ENCODE data around the gene RNF157.
"Not testable (repeated sequence)": the region's sequence is repeated elsewhere in the genome, so short reads cannot be mapped to it uniquely, and the experiment has no call there.

RNF157 gene

GRCh38 chr17:76234354-76234679 lies 6.0 kb downstream of the RNF157 start:
- peak; percentile 11 for DNase-seq (ENCODE audit: low spot score)

- peak; percentile 22 for DNase-seq (ENCODE audit: low spot score)
Observed at GRCh38 chr17:76233588-76234353, 6.5 kb downstream of the RNF157 start.

GRCh38 chr17:76232342-76232741 lies 8.0 kb downstream of the RNF157 start:
- no peak for DNase-seq (ENCODE audit: low spot score)

GRCh38 chr17:76226749-76227148 lies 13.5 kb downstream of the RNF157 start:
- peak; percentile 13 for DNase-seq (ENCODE audit: low spot score)

- DNase-seq (ENCODE audit: low spot score): not testable (repeated sequence)
Observed at GRCh38 chr17:76225373-76226086, 14.8 kb downstream of the RNF157 start.

- peak; percentile 6 for DNase-seq (ENCODE audit: low spot score)
Observed at GRCh38 chr17:76223802-76224201, 16.5 kb downstream of the RNF157 start.

- DNase-seq (ENCODE audit: low spot score): no peak
Observed at GRCh38 chr17:76219670-76220383, 20.5 kb downstream of the RNF157 start.

GRCh38 chr17:76217081-76217480 lies 23.2 kb downstream of the RNF157 start:
- no peak for DNase-seq (ENCODE audit: low spot score)

GRCh38 chr17:76213491-76213890 lies 26.8 kb downstream of the RNF157 start:
- DNase-seq (ENCODE audit: low spot score): no peak

- no peak for DNase-seq (ENCODE audit: low spot score)
Observed at GRCh38 chr17:76208120-76208519, 32.2 kb downstream of the RNF157 start.

GRCh38 chr17:76207275-76208059 lies 32.8 kb downstream of the RNF157 start:
- DNase-seq (ENCODE audit: low spot score): no peak

GRCh38 chr17:76205542-76206144 lies 34.6 kb downstream of the RNF157 start:
- DNase-seq (ENCODE audit: low spot score): not testable (repeated sequence)

GRCh38 chr17:76204277-76204676 lies 36.0 kb downstream of the RNF157 start:
- DNase-seq (ENCODE audit: low spot score): no peak

- no peak for DNase-seq (ENCODE audit: low spot score)
Observed at GRCh38 chr17:76200354-76200753, 39.9 kb downstream of the RNF157 start.

GRCh38 chr17:76199469-76199868 lies 40.8 kb downstream of the RNF157 start:
- DNase-seq (ENCODE audit: low spot score): no peak

- DNase-seq (ENCODE audit: low spot score): no peak
Observed at GRCh38 chr17:76198702-76199101, 41.6 kb downstream of the RNF157 start.

- no peak for DNase-seq (ENCODE audit: low spot score)
Observed at GRCh38 chr17:76197911-76198310, 42.4 kb downstream of the RNF157 start.

- DNase-seq (ENCODE audit: low spot score): no peak
Observed at GRCh38 chr17:76196675-76197074, 43.6 kb downstream of the RNF157 start.

- DNase-seq (ENCODE audit: low spot score): no peak
Observed at GRCh38 chr17:76195281-76196096, 44.8 kb downstream of the RNF157 start.

- peak; percentile 56 for DNase-seq (ENCODE audit: low spot score)
Observed at GRCh38 chr17:76193591-76193990, 46.7 kb downstream of the RNF157 start.

GRCh38 chr17:76191896-76192295 lies 48.4 kb downstream of the RNF157 start:
- no peak for DNase-seq (ENCODE audit: low spot score)
